ENCODE measurements around the gene PSME3IP1.

DNA sequence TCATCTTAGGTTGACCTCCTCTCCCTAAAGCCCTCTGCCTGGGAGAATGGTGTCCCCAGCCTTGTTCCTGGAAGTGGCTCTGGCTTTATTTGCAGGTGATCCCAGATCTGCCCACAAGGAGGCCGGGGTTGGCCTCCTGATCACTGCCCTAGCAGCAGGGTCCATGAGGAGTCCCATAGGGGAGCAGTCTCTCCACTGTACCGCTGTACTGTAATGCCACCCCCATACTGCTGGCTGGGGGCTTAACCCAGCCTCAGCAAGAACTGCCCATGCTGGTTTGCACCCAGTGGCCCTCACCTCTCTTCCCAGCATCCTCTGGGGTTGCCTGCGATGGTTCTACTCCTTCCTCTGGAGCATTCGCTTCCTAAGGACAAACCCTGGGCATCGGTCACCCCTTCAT is 39.1 kb downstream of the PSME3IP1 start:
- TF ChIP-seq, protein P1, sequence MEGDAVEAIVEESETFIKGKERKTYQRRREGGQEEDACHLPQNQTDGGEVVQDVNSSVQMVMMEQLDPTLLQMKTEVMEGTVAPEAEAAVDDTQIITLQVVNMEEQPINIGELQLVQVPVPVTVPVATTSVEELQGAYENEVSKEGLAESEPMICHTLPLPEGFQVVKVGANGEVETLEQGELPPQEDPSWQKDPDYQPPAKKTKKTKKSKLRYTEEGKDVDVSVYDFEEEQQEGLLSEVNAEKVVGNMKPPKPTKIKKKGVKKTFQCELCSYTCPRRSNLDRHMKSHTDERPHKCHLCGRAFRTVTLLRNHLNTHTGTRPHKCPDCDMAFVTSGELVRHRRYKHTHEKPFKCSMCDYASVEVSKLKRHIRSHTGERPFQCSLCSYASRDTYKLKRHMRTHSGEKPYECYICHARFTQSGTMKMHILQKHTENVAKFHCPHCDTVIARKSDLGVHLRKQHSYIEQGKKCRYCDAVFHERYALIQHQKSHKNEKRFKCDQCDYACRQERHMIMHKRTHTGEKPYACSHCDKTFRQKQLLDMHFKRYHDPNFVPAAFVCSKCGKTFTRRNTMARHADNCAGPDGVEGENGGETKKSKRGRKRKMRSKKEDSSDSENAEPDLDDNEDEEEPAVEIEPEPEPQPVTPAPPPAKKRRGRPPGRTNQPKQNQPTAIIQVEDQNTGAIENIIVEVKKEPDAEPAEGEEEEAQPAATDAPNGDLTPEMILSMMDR (IDR thresholded peaks at IDR 0.05 in 2 of 3, conservative IDR thresholded peaks at IDR 0.05 in 1 of 3; ENCODE audit: insufficient read depth in 2 of 3, low read depth in 1 of 3, low read length in 3 of 3): peak; percentile 36 to 60 (median 51)
- TF ChIP-seq ZNF217 (CRISPR knock-in tag; IDR thresholded peaks at IDR 0.05) (no peak), MAFK (IDR thresholded peaks at IDR 0.05; ENCODE audit: low read length) (no peak), CBX1 (IDR thresholded peaks at IDR 0.05; ENCODE audit: low read depth) (no peak), KLF10 (CRISPR knock-in tag; IDR thresholded peaks at IDR 0.05) (no peak), FUS (optimal IDR thresholded peaks at IDR 0.05; ENCODE audit: low read depth, low read length) (no peak)
- TF ChIP-seq, protein P2, sequence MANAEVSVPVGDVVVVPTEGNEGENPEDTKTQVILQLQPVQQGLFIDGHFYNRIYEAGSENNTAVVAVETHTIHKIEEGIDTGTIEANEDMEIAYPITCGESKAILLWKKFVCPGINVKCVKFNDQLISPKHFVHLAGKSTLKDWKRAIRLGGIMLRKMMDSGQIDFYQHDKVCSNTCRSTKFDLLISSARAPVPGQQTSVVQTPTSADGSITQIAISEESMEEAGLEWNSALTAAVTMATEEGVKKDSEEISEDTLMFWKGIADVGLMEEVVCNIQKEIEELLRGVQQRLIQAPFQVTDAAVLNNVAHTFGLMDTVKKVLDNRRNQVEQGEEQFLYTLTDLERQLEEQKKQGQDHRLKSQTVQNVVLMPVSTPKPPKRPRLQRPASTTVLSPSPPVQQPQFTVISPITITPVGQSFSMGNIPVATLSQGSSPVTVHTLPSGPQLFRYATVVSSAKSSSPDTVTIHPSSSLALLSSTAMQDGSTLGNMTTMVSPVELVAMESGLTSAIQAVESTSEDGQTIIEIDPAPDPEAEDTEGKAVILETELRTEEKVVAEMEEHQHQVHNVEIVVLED (CRISPR knock-in tag; IDR thresholded peaks at IDR 0.05): no peak

Measured in K562 (cell line).